ENCODE measurements around the gene NRBP1. TPM values are rescaled to one million over a fixed set of nuclear protein-coding genes. Genes with fewer than 3 reads are reported as not detected.
A peak's percentile ranks its signal among the peaks of the same experiment; 100 is the strongest.

Gene NRBP1
- total and polyA plus RNA-seq, 9 of the 15 experiments (the other 6 are each of a cell fraction or from before 2014, with no cell fraction given): 2.9 to 84.5 (median 36.9) TPM

DNA sequence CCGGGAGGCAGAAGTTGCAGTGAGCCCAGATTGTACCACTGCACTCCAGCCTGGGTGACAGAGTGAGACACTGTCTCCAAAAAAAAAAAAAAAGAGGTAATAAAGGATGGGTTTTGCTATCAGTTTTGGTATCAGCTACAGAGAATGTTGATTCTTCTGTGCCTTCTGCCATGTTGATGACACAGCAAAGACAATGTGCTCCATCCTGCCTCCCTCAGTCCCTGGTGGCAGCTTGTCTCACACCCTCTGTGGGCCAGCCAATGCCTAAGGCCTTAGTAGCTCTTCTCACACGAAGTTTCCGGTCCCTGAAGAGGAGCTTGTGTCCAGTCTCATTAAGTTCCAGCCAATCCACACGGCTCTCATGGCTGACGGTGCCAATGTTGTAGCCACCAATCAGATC, 43.5 kb downstream of the NRBP1 start (continued):
- no peak for TF ChIP-seq MGA (IDR thresholded peaks at IDR 0.05)
- no peak for TF ChIP-seq HIVEP1 (CRISPR knock-in tag; IDR thresholded peaks at IDR 0.05)
- TF ChIP-seq ZNF395 (CRISPR knock-in tag; IDR thresholded peaks at IDR 0.05): 0 out of 2 replicates have a peak, but pooled peaks have one; percentile 28

Data from K562 (cell line).